ENCODE measurements around the gene RABGAP1.

RABGAP1 gene

GRCh38 chr9:123091459-123091858 is 150.6 kb downstream of the RABGAP1 start:
- TF ChIP-seq Cebpa-rat (IDR thresholded peaks at IDR 0.05) = no peak
- H3K36me3 ChIP-seq = peaks cover 70 to 98% (median 89%) of the 10 kb centered on the region in 11 experiments
- H3K4me1 ChIP-seq = peaks cover 0 to 15% (median 5%) of the 10 kb centered on the region in 10 experiments; a peak in 8 of 20 replicates
- H3K27me3 ChIP-seq = no peaks in the 10 kb centered on the region
- no peak overlapping the region for H3K4me3 ChIP-seq
- H3K4me2 ChIP-seq = no peak overlapping the region
- H3K9me3 ChIP-seq (replicated peaks in 1 of 11) = no peaks in the 10 kb centered on the region
- H4K20me1 ChIP-seq = peaks cover 0 to 14% (median 0%) of the 10 kb centered on the region in 11 experiments; a peak in 4 of 22 replicates
- no peak overlapping the region for H3K27ac ChIP-seq
- H3K9ac ChIP-seq = no peak overlapping the region

GRCh38 chr9:123093141-123093540 is 152.3 kb downstream of the RABGAP1 start:
- Histone ChIP-seq H3K27ac (no peak overlapping the region), H3K9me3 (replicated peaks in 1 of 11) (no peaks in the 10 kb centered on the region), H3K4me1 (peaks cover 0 to 17% (median 5%) of the 10 kb centered on the region in 10 experiments; a peak in 8 of 20 replicates), H3K4me3 (no peak overlapping the region), H3K4me2 (no peak overlapping the region), H4K20me1 (peaks cover 0 to 14% (median 0%) of the 10 kb centered on the region in 11 experiments; a peak in 4 of 22 replicates), H3K27me3 (no peaks in the 10 kb centered on the region), H3K36me3 (peaks cover 84 to 100% (median 92%) of the 10 kb centered on the region in 11 experiments), H3K9ac (no peak overlapping the region)
- no peak for TF ChIP-seq Cebpa-rat (IDR thresholded peaks at IDR 0.05)

DNA sequence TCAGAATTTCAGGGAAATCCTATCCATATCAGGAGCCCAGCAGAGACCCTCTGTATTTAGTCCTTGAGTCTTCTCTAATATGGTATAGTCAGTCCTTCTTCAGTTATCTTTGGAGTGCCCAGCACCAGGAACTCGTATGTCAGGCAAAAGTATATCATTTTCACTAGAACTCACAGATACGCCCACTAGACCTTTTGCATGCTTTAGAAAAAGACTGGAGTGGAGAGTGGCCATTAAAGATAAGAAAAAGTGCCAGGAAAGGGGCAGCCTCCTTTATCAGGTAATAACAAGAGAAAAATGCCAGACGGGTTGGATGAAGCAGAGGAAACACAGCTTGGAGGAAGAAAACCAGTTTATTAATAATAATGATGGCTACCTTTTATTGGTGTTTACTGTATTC is 156.2 kb downstream of the RABGAP1 start:
- Histone ChIP-seq H4K20me1 (peaks cover 0 to 11% (median 0%) of the 10 kb centered on the region in 11 experiments; a peak in 4 of 22 replicates), H3K9me3 (replicated peaks in 1 of 11) (no peaks in the 10 kb centered on the region), H3K27ac (no peak overlapping the region), H3K27me3 (no peaks in the 10 kb centered on the region), H3K9ac (no peak overlapping the region), H3K4me3 (no peak overlapping the region), H3K4me2 (no peak overlapping the region), H3K36me3 (peaks cover 76 to 100% (median 91%) of the 10 kb centered on the region in 11 experiments), H3K4me1 (peaks cover 0 to 18% (median 5%) of the 10 kb centered on the region in 10 experiments; a peak in 8 of 20 replicates)
- no peak for TF ChIP-seq Cebpa-rat (IDR thresholded peaks at IDR 0.05)

GRCh38 chr9:123097430-123098095 is 156.7 kb downstream of the RABGAP1 start:
- H4K20me1 ChIP-seq = peaks cover 0 to 11% (median 0%) of the 10 kb centered on the region in 11 experiments; a peak in 6 of 22 replicates
- no peak overlapping the region for H3K27ac ChIP-seq
- no peak overlapping the region for H3K4me3 ChIP-seq
- no peaks in the 10 kb centered on the region for H3K27me3 ChIP-seq
- peaks cover 0 to 18% (median 5%) of the 10 kb centered on the region in 10 experiments; a peak in 8 of 20 replicates for H3K4me1 ChIP-seq
- H3K9ac ChIP-seq = no peak overlapping the region
- H3K4me2 ChIP-seq = no peak overlapping the region
- peaks cover 76 to 100% (median 91%) of the 10 kb centered on the region in 11 experiments for H3K36me3 ChIP-seq
- no peaks in the 10 kb centered on the region for H3K9me3 ChIP-seq (replicated peaks in 1 of 11)
- no peak for TF ChIP-seq Cebpa-rat (IDR thresholded peaks at IDR 0.05)

DNA sequence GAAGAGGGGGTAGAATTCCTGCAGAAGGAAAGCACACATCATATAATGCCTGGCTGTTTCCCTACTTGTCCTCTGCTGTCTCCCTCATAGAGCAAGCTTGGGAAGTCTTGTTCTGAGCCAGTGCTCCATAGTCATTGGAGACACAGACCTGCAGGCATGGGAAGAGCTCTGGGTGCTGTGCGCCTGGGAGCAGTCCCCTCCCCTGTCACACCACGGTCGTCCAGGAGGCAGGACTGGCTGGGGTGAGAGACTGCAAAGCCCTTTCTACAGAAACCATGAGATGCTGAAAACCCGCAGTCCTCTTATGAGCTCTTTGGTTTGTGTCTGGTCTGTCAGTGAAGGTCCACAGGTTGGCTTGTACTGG is 157.3 kb downstream of the RABGAP1 start:
- no peak overlapping the region for H3K4me3 ChIP-seq
- H3K4me2 ChIP-seq = no peak overlapping the region
- no peak overlapping the region for H3K27ac ChIP-seq
- H3K27me3 ChIP-seq = no peaks in the 10 kb centered on the region
- H3K4me1 ChIP-seq = peaks cover 0 to 18% (median 5%) of the 10 kb centered on the region in 10 experiments; a peak in 8 of 20 replicates
- peaks cover 76 to 100% (median 91%) of the 10 kb centered on the region in 11 experiments for H3K36me3 ChIP-seq
- H3K9me3 ChIP-seq (replicated peaks in 1 of 11) = no peaks in the 10 kb centered on the region
- peaks cover 0 to 14% (median 0%) of the 10 kb centered on the region in 11 experiments; a peak in 6 of 22 replicates for H4K20me1 ChIP-seq
- no peak overlapping the region for H3K9ac ChIP-seq
- no peak for TF ChIP-seq Cebpa-rat (IDR thresholded peaks at IDR 0.05)

- H3K4me1 ChIP-seq = peaks cover 0 to 18% (median 5%) of the 10 kb centered on the region in 10 experiments; a peak in 8 of 20 replicates
- no peak overlapping the region for H3K27ac ChIP-seq
- TF ChIP-seq Cebpa-rat (IDR thresholded peaks at IDR 0.05) = no peak
- H3K4me3 ChIP-seq = no peak overlapping the region
- H3K4me2 ChIP-seq = no peak overlapping the region
- H3K36me3 ChIP-seq = peaks cover 74 to 100% (median 89%) of the 10 kb centered on the region in 11 experiments
- H3K27me3 ChIP-seq = no peaks in the 10 kb centered on the region
- no peaks in the 10 kb centered on the region for H3K9me3 ChIP-seq (replicated peaks in 1 of 11)
- no peak overlapping the region for H3K9ac ChIP-seq
- peaks cover 0 to 14% (median 0%) of the 10 kb centered on the region in 11 experiments; a peak in 6 of 22 replicates for H4K20me1 ChIP-seq
Observed at GRCh38 chr9:123099042-123099441, 158.2 kb downstream of the RABGAP1 start.

GRCh38 chr9:123099548-123099947 is 158.7 kb downstream of the RABGAP1 start:
- no peak overlapping the region for H3K9ac ChIP-seq
- H3K27ac ChIP-seq = no peak overlapping the region
- H3K27me3 ChIP-seq = no peaks in the 10 kb centered on the region
- peaks cover 0 to 14% (median 0%) of the 10 kb centered on the region in 11 experiments; a peak in 6 of 22 replicates for H4K20me1 ChIP-seq
- H3K4me1 ChIP-seq = peaks cover 0 to 13% (median 5%) of the 10 kb centered on the region in 10 experiments; a peak in 8 of 20 replicates
- H3K4me2 ChIP-seq = no peak overlapping the region
- no peaks in the 10 kb centered on the region for H3K9me3 ChIP-seq (replicated peaks in 1 of 11)
- peaks cover 77 to 100% (median 91%) of the 10 kb centered on the region in 11 experiments for H3K36me3 ChIP-seq
- no peak for TF ChIP-seq Cebpa-rat (IDR thresholded peaks at IDR 0.05)
- H3K4me3 ChIP-seq = no peak overlapping the region

DNA sequence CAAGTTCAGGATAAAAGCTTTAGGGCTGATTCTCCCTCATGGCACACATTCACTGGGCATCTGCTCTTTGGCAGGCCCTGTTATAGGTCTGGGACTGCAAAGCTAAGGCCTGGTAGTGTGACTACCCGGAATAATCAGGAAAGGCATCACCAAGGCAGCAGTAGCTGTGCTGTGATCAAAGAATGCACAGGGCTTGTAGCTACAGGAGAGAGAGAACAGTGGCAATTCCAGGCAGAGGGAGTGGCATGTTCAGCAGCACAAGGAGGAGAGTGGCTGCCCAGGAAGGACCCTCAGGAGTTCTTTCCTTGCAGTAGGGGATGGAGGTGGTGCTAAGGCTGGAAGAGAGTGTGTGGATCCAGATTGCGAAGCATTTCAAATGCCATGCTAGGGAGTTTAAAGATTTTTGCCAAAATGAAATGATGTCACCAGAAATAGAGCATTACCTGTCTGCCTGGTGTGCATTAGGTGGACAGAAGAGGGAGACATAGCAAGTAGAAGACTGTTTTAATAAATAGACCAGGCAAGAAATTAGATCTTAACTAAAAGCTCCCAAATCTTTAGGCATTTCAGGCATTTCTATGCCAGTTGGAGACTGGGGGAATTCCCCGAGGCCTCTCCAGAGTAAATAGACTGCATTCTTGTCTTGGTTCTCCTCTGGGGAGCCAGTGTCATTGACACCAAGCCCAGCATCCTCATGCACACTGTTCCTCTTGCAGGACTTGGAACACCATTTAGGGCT is 161.7 kb downstream of the RABGAP1 start:
- Histone ChIP-seq H3K36me3 (peaks cover 86 to 100% (median 94%) of the 10 kb centered on the region in 11 experiments), H3K4me3 (no peak overlapping the region), H3K9ac (no peak overlapping the region), H3K27me3 (no peaks in the 10 kb centered on the region), H3K9me3 (replicated peaks in 1 of 11) (no peaks in the 10 kb centered on the region), H3K27ac (no peak overlapping the region), H4K20me1 (peaks cover 0 to 34% (median 8%) of the 10 kb centered on the region in 11 experiments; a peak in 6 of 22 replicates), H3K4me2 (no peak overlapping the region), H3K4me1 (0 out of 20 replicates have a peak, but pooled peaks cover 0 to 3% (median 0%) of the 10 kb centered on the region in 10 experiments)
- TF ChIP-seq Cebpa-rat (IDR thresholded peaks at IDR 0.05) = no peak

- H4K20me1 ChIP-seq = peaks cover 0 to 56% (median 11%) of the 10 kb centered on the region in 11 experiments; a peak in 10 of 22 replicates
- no peaks in the 10 kb centered on the region for H3K4me1 ChIP-seq
- H3K4me3 ChIP-seq = no peak overlapping the region
- no peak overlapping the region for H3K4me2 ChIP-seq
- H3K36me3 ChIP-seq = peaks cover 85 to 100% (median 94%) of the 10 kb centered on the region in 11 experiments
- no peak overlapping the region for H3K9ac ChIP-seq
- H3K9me3 ChIP-seq (replicated peaks in 1 of 11) = no peaks in the 10 kb centered on the region
- no peak overlapping the region for H3K27ac ChIP-seq
- H3K27me3 ChIP-seq = no peaks in the 10 kb centered on the region
- TF ChIP-seq Cebpa-rat (IDR thresholded peaks at IDR 0.05) = no peak
Observed at GRCh38 chr9:123104807-123105206, 164.0 kb downstream of the RABGAP1 start.
